GM23338 (cell line): ENCODE results near the gene EML1. TPM values are rescaled to one million over a fixed set of nuclear protein-coding genes. Genes with fewer than 3 reads are reported as not detected.
A peak's percentile ranks its signal among the peaks of the same experiment; 100 is the strongest.

ENCODE experiments used
- ATAC-seq: fragments of 200-7000 bp; cut with Tn5 transposase; 3 replicates; pipeline ENCODE4 v1.9.1; 2020
- DNase-seq: peaks from one replicate; pipeline ENCODE4 v3.0.0-alpha.2; 2015; ENCODE audit warnings: low spot score
- H2AFZ ChIP-seq: fragments of 200-600 bp; sonication (generic); 2 replicates; pipeline ENCODE4 v1.8.0; 2016; ENCODE audit warnings: antibody characterized with exemption, mild to moderate bottlenecking, moderate library complexity
- H3F3A ChIP-seq: fragments of 200-600 bp; sonication (generic); replicated peaks from 2 replicates; pipeline ENCODE4 v1.8.0; 2017; ENCODE audit warnings: antibody characterized with exemption, mixed run types, low read depth
- H3K27ac ChIP-seq: fragments of 200-600 bp; sonication (generic); 2 replicates; pipeline ENCODE4 v1.6.1; 2016; ENCODE audit warnings: low read depth
- H3K27me3 ChIP-seq: fragments of 200-600 bp; sonication (generic); 2 replicates; pipeline ENCODE4 v1.8.0; 2016; ENCODE audit warnings: mild to moderate bottlenecking, mixed run types, moderate library complexity; ENCODE audit not compliant: insufficient read depth
- H3K36me3 ChIP-seq: fragments of 200-600 bp; sonication (generic); 2 replicates; pipeline ENCODE4 v1.8.0; 2016; ENCODE audit warnings: mild to moderate bottlenecking; ENCODE audit not compliant: insufficient read depth
- H3K4me1 ChIP-seq: fragments of 200-600 bp; sonication (generic); 2 replicates; pipeline ENCODE4 v1.8.0; 2016; ENCODE audit warnings: mild to moderate bottlenecking, moderate library complexity; ENCODE audit not compliant: insufficient read depth
- H3K4me2 ChIP-seq: fragments of 200-600 bp; sonication (generic); 2 replicates; pipeline ENCODE4 v1.7.1; 2017; ENCODE audit warnings: mixed run types
- H3K4me3 ChIP-seq: fragments of 200-600 bp; sonication (generic); 2 replicates; pipeline ENCODE4 v1.6.1; 2016; ENCODE audit warnings: mixed run types
- H3K79me2 ChIP-seq: fragments of 200-600 bp; sonication (generic); replicated peaks from 2 replicates; pipeline ENCODE4 v1.8.0; 2017; ENCODE audit warnings: mild to moderate bottlenecking; ENCODE audit not compliant: insufficient read depth
- H3K9me2 ChIP-seq: fragments of 200-600 bp; sonication (generic); 2 replicates; pipeline ENCODE4 v1.8.0; 2017; ENCODE audit not compliant: insufficient read depth
- H4K20me1 ChIP-seq: fragments of 200-600 bp; sonication (generic); replicated peaks from 2 replicates; pipeline ENCODE4 v1.8.0; 2017; ENCODE audit warnings: mild to moderate bottlenecking; ENCODE audit not compliant: insufficient read depth
- H3K27ac Mint-ChIP-seq: 2 replicates; pipeline ENCODE4 v1.8.0; 2020; ENCODE audit warnings: inconsistent platforms, mild to moderate bottlenecking, moderate library complexity, mixed read lengths
- H3K27me3 Mint-ChIP-seq: 3 replicates; pipeline ENCODE4 v1.8.0; 2022; ENCODE audit warnings: low read depth, mild to moderate bottlenecking, moderate library complexity, mixed read lengths, inconsistent platforms; ENCODE audit not compliant: insufficient read depth, poor library complexity
- H3K36me3 Mint-ChIP-seq: 3 replicates; pipeline ENCODE4 v1.8.0; 2021; ENCODE audit warnings: low read depth, mild to moderate bottlenecking, inconsistent platforms, moderate library complexity, mixed read lengths
- H3K4me1 Mint-ChIP-seq: 3 replicates; pipeline ENCODE4 v1.8.0; 2020; ENCODE audit warnings: mild to moderate bottlenecking, inconsistent platforms, mixed read lengths
- H3K4me3 Mint-ChIP-seq: 3 replicates; pipeline ENCODE4 v1.8.0; 2021; ENCODE audit warnings: moderate library complexity, mild to moderate bottlenecking, inconsistent platforms, mixed read lengths
- H3K9me3 Mint-ChIP-seq: 3 replicates; pipeline ENCODE4 v1.8.0; 2020; ENCODE audit warnings: moderate library complexity, mild to moderate bottlenecking, inconsistent platforms, mixed read lengths
- CREB1 ChIP-seq: fragments of 250-450 bp; sonication (Bioruptor Pico); IDR thresholded peaks from 2 replicates; pipeline ENCODE4 v1.5.0; 2020; ENCODE audit warnings: low read depth, mild to moderate bottlenecking, moderate library complexity
- EZH2 ChIP-seq: fragments of 200-600 bp; sonication (generic); IDR thresholded peaks from one replicate; pipeline ENCODE4 v1.8.0; 2017; ENCODE audit warnings: antibody characterized with exemption, mild to moderate bottlenecking, low read depth; ENCODE audit not compliant: unreplicated experiment
- JUNB ChIP-seq: IDR thresholded peaks from one replicate; pipeline ENCODE4 v1.6.1; 2016; ENCODE audit warnings: antibody characterized with exemption; ENCODE audit not compliant: unreplicated experiment
- NANOG ChIP-seq: IDR thresholded peaks from 2 replicates; pipeline ENCODE4 v1.6.1; 2016; ENCODE audit warnings: antibody characterized with exemption, borderline replicate concordance
- STAT1 ChIP-seq: IDR thresholded peaks from one replicate; pipeline ENCODE4 v1.6.1; 2016; ENCODE audit warnings: antibody characterized with exemption; ENCODE audit not compliant: unreplicated experiment
- polyA plus RNA-seq: library from polyadenylated mRNA; unstranded; fragments of >200 nt; fragmentation: Nextera tagmentation; extraction: Ambion mirVana; gene quantifications from 2 replicates; pipeline ENCODE4 v1.2.1, GENCODE V29; 2016
- total RNA-seq: library from RNA; depleted of rRNA; stranded (reverse); fragments of >200 nt; shearing (Covaris generic); gene quantifications from 2 replicates; pipeline ENCODE4 v1.2.3, GENCODE V29; 2014
- TF ChIP-seq, protein P1 (sequence below): fragments of 250-450 bp; sonication (Bioruptor Pico); IDR thresholded peaks from 2 replicates; pipeline ENCODE4 v1.5.0; 2020; ENCODE audit warnings: mild to moderate bottlenecking, moderate library complexity
- TF ChIP-seq, protein P2 (sequence below): IDR thresholded peaks from 2 replicates; pipeline ENCODE4 v1.6.1; 2016; ENCODE audit warnings: antibody characterized with exemption
- TF ChIP-seq, protein P3 (sequence below), 2 experiments: fragments of 200-600 bp in 1 of 2; sonication (generic) in 1 of 2; conservative IDR thresholded peaks; 2 replicates each; pipeline versions ENCODE4 v1.5.1 to v1.6.1; 2016 to 2017; ENCODE audit warnings: antibody characterized with exemption in 2 of 2, low read depth in 2 of 2, mild to moderate bottlenecking in 2 of 2, moderate library complexity in 1 of 2
- TF ChIP-seq, protein P4 (sequence below): IDR thresholded peaks from one replicate; pipeline ENCODE4 v1.6.1; 2018; ENCODE audit warnings: antibody characterized with exemption; ENCODE audit not compliant: unreplicated experiment

Gene EML1
- total and polyA plus RNA-seq, 2 experiments from 2014 or later: 7.0 to 18.1 TPM

DNA sequence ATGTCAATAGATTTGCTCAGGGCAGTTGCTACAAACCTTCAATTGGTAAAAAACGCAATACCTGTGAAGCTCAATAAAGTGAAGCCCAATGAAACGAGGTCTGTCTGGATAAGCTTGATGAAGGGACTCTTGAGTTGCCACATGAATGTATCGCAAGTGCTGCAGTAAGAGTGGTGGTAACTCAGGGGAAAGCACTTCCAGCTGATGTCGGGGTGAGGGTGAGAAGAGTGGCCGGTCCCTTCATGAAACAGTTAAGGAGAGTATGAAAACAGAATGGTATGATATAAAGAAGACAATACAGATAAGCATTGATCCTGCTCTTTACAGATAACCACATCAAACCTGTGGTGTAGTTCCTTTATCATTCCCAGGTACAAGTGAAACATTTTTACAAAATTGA lies 188.6 kb downstream of the EML1 start:
- Histone ChIP-seq H3K36me3 (no peaks in the 10 kb centered on the region), H2AFZ (no peak overlapping the region), H3K9me2 (no peaks in the 10 kb centered on the region), H3K4me3 (no peak overlapping the region), H3K4me1 (no peaks in the 10 kb centered on the region), H3K79me2 (peaks cover 45% of the 10 kb centered on the region), H3F3A (no peaks in the 10 kb centered on the region), H4K20me1 (peaks cover 17% of the 10 kb centered on the region; the same call in 1 of the 2 replicates), H3K27ac (no peak overlapping the region), H3K4me2 (no peak overlapping the region), H3K27me3 (no peaks in the 10 kb centered on the region)
- Mint-ChIP-seq H3K9me3 (peaks cover 9% of the 10 kb centered on the region), H3K27me3 (no peaks in the 10 kb centered on the region), H3K4me1 (peaks cover 6% of the 10 kb centered on the region; the same call in 2 of the 3 replicates), H3K4me3 (no peak overlapping the region), H3K36me3 (peaks cover 9% of the 10 kb centered on the region; the same call in 2 of the 3 replicates), H3K27ac (no peak overlapping the region)
- peak; percentile 20 for DNase-seq
- peak; percentile 49; the same call in 2 of the 3 replicates for ATAC-seq
- TF ChIP-seq, protein P1, sequence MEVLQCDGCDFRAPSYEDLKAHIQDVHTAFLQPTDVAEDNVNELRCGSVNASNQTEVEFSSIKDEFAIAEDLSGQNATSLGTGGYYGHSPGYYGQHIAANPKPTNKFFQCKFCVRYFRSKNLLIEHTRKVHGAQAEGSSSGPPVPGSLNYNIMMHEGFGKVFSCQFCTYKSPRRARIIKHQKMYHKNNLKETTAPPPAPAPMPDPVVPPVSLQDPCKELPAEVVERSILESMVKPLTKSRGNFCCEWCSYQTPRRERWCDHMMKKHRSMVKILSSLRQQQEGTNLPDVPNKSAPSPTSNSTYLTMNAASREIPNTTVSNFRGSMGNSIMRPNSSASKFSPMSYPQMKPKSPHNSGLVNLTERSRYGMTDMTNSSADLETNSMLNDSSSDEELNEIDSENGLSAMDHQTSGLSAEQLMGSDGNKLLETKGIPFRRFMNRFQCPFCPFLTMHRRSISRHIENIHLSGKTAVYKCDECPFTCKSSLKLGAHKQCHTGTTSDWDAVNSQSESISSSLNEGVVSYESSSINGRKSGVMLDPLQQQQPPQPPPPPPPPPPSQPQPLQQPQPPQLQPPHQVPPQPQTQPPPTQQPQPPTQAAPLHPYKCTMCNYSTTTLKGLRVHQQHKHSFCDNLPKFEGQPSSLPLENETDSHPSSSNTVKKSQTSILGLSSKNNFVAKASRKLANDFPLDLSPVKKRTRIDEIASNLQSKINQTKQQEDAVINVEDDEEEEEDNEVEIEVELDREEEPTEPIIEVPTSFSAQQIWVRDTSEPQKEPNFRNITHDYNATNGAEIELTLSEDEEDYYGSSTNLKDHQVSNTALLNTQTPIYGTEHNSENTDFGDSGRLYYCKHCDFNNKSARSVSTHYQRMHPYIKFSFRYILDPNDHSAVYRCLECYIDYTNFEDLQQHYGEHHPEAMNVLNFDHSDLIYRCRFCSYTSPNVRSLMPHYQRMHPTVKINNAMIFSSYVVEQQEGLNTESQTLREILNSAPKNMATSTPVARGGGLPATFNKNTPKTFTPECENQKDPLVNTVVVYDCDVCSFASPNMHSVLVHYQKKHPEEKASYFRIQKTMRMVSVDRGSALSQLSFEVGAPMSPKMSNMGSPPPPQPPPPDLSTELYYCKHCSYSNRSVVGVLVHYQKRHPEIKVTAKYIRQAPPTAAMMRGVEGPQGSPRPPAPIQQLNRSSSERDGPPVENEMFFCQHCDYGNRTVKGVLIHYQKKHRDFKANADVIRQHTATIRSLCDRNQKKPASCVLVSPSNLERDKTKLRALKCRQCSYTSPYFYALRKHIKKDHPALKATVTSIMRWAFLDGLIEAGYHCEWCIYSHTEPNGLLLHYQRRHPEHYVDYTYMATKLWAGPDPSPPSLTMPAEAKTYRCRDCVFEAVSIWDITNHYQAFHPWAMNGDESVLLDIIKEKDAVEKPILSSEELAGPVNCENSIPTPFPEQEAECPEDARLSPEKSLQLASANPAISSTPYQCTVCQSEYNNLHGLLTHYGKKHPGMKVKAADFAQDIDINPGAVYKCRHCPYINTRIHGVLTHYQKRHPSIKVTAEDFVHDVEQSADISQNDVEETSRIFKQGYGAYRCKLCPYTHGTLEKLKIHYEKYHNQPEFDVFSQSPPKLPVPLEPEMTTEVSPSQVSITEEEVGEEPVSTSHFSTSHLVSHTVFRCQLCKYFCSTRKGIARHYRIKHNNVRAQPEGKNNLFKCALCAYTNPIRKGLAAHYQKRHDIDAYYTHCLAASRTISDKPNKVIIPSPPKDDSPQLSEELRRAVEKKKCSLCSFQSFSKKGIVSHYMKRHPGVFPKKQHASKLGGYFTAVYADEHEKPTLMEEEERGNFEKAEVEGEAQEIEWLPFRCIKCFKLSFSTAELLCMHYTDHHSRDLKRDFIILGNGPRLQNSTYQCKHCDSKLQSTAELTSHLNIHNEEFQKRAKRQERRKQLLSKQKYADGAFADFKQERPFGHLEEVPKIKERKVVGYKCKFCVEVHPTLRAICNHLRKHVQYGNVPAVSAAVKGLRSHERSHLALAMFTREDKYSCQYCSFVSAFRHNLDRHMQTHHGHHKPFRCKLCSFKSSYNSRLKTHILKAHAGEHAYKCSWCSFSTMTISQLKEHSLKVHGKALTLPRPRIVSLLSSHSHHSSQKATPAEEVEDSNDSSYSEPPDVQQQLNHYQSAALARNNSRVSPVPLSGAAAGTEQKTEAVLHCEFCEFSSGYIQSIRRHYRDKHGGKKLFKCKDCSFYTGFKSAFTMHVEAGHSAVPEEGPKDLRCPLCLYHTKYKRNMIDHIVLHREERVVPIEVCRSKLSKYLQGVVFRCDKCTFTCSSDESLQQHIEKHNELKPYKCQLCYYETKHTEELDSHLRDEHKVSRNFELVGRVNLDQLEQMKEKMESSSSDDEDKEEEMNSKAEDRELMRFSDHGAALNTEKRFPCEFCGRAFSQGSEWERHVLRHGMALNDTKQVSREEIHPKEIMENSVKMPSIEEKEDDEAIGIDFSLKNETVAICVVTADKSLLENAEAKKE (CRISPR knock-in tag): no peak
- TF ChIP-seq NANOG (no peak), JUNB (no peak), EZH2 (no peak), CREB1 (CRISPR knock-in tag) (no peak), STAT1 (no peak)
- TF ChIP-seq, protein P2, sequence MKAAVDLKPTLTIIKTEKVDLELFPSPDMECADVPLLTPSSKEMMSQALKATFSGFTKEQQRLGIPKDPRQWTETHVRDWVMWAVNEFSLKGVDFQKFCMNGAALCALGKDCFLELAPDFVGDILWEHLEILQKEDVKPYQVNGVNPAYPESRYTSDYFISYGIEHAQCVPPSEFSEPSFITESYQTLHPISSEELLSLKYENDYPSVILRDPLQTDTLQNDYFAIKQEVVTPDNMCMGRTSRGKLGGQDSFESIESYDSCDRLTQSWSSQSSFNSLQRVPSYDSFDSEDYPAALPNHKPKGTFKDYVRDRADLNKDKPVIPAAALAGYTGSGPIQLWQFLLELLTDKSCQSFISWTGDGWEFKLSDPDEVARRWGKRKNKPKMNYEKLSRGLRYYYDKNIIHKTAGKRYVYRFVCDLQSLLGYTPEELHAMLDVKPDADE: no peak
- TF ChIP-seq, protein P3, sequence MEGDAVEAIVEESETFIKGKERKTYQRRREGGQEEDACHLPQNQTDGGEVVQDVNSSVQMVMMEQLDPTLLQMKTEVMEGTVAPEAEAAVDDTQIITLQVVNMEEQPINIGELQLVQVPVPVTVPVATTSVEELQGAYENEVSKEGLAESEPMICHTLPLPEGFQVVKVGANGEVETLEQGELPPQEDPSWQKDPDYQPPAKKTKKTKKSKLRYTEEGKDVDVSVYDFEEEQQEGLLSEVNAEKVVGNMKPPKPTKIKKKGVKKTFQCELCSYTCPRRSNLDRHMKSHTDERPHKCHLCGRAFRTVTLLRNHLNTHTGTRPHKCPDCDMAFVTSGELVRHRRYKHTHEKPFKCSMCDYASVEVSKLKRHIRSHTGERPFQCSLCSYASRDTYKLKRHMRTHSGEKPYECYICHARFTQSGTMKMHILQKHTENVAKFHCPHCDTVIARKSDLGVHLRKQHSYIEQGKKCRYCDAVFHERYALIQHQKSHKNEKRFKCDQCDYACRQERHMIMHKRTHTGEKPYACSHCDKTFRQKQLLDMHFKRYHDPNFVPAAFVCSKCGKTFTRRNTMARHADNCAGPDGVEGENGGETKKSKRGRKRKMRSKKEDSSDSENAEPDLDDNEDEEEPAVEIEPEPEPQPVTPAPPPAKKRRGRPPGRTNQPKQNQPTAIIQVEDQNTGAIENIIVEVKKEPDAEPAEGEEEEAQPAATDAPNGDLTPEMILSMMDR (conservative IDR thresholded peaks at IDR 0.05; ENCODE audit: low read depth in 2 of 2): no peak
- TF ChIP-seq, protein P4, sequence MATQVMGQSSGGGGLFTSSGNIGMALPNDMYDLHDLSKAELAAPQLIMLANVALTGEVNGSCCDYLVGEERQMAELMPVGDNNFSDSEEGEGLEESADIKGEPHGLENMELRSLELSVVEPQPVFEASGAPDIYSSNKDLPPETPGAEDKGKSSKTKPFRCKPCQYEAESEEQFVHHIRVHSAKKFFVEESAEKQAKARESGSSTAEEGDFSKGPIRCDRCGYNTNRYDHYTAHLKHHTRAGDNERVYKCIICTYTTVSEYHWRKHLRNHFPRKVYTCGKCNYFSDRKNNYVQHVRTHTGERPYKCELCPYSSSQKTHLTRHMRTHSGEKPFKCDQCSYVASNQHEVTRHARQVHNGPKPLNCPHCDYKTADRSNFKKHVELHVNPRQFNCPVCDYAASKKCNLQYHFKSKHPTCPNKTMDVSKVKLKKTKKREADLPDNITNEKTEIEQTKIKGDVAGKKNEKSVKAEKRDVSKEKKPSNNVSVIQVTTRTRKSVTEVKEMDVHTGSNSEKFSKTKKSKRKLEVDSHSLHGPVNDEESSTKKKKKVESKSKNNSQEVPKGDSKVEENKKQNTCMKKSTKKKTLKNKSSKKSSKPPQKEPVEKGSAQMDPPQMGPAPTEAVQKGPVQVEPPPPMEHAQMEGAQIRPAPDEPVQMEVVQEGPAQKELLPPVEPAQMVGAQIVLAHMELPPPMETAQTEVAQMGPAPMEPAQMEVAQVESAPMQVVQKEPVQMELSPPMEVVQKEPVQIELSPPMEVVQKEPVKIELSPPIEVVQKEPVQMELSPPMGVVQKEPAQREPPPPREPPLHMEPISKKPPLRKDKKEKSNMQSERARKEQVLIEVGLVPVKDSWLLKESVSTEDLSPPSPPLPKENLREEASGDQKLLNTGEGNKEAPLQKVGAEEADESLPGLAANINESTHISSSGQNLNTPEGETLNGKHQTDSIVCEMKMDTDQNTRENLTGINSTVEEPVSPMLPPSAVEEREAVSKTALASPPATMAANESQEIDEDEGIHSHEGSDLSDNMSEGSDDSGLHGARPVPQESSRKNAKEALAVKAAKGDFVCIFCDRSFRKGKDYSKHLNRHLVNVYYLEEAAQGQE: no peak
